ENCODE data around the gene LIME1.
A peak's percentile ranks its signal among the peaks of the same experiment; 100 is the strongest.

GRCh38 chr20:63740627-63741353 is 4.3 kb downstream of the LIME1 start:
- TF ChIP-seq, protein P1, sequence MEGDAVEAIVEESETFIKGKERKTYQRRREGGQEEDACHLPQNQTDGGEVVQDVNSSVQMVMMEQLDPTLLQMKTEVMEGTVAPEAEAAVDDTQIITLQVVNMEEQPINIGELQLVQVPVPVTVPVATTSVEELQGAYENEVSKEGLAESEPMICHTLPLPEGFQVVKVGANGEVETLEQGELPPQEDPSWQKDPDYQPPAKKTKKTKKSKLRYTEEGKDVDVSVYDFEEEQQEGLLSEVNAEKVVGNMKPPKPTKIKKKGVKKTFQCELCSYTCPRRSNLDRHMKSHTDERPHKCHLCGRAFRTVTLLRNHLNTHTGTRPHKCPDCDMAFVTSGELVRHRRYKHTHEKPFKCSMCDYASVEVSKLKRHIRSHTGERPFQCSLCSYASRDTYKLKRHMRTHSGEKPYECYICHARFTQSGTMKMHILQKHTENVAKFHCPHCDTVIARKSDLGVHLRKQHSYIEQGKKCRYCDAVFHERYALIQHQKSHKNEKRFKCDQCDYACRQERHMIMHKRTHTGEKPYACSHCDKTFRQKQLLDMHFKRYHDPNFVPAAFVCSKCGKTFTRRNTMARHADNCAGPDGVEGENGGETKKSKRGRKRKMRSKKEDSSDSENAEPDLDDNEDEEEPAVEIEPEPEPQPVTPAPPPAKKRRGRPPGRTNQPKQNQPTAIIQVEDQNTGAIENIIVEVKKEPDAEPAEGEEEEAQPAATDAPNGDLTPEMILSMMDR (IDR thresholded peaks at IDR 0.05), result peak in 2 of 6 experiments; percentile 12 to 24
- TF ChIP-seq POLR2A (IDR thresholded peaks at IDR 0.05), result peak in 1 of 2 donors; percentile 57
